GM12891 (cell line): Measurements from ENCODE around the gene KDM2B.
A peak's percentile ranks its signal among the peaks of the same experiment; 100 is the strongest.

Experiments
- POLR2A ChIP-seq: IDR thresholded peaks from 2 replicates; pipeline ENCODE4 v1.6.1; 2011; ENCODE audit warnings: low read depth, low read length, control low read depth
- POLR2AphosphoS5 ChIP-seq: IDR thresholded peaks from 2 replicates; pipeline ENCODE4 v1.6.1; 2011; ENCODE audit warnings: low read depth, low read length, control low read depth
- POU2F2 ChIP-seq: IDR thresholded peaks from 2 replicates; pipeline ENCODE4 v1.6.1; 2011; ENCODE audit warnings: low read depth, mild to moderate bottlenecking, control low read depth, low read length, moderate library complexity
- SPI1 ChIP-seq: IDR thresholded peaks from 2 replicates; pipeline ENCODE4 v1.6.1; 2011; ENCODE audit warnings: low read depth, low read length, control low read depth
- TAF1 ChIP-seq: IDR thresholded peaks from 2 replicates; pipeline ENCODE4 v1.6.1; 2011; ENCODE audit warnings: low read depth, low read length, control low read depth

GRCh38 chr12:121537814-121538698, 42.8 kb downstream of the KDM2B start:
- TF ChIP-seq POLR2AphosphoS5 (no peak), POLR2A (no peak), TAF1 (no peak), POU2F2 (no peak), SPI1 (peak; percentile 87)
